ENCODE measurements around the gene MYH14. TPM values are rescaled to one million over a fixed set of nuclear protein-coding genes. Genes with fewer than 3 reads are reported as not detected.

MYH14 gene
- total and polyA plus RNA-seq, 2 donors (not counting 1 experiment from before 2014, with no cell fraction given): not detected

DNA sequence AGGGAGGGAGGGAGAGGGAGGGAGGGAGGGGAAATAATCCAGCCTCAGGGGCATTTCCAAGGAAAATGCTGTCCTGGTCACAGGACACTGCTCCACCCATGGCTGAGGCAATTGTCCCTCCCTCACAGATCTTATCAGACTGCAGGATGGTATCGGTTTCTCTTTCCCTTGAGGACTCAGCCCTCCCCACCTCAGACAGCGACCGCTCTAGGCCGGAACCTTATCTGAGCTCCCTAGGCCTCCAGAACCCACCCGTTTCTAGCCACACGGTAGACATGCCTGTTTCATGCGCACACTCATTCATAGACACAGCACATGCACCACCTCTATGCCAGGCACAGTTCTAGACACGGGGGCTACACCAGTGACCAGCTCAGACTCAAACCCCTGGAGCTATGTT is 30.3 kb upstream of the MYH14 start:
- no peak overlapping the region for H2AFZ ChIP-seq (ENCODE audit: low read length)
- TF ChIP-seq, protein P1, sequence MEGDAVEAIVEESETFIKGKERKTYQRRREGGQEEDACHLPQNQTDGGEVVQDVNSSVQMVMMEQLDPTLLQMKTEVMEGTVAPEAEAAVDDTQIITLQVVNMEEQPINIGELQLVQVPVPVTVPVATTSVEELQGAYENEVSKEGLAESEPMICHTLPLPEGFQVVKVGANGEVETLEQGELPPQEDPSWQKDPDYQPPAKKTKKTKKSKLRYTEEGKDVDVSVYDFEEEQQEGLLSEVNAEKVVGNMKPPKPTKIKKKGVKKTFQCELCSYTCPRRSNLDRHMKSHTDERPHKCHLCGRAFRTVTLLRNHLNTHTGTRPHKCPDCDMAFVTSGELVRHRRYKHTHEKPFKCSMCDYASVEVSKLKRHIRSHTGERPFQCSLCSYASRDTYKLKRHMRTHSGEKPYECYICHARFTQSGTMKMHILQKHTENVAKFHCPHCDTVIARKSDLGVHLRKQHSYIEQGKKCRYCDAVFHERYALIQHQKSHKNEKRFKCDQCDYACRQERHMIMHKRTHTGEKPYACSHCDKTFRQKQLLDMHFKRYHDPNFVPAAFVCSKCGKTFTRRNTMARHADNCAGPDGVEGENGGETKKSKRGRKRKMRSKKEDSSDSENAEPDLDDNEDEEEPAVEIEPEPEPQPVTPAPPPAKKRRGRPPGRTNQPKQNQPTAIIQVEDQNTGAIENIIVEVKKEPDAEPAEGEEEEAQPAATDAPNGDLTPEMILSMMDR (conservative IDR thresholded peaks at IDR 0.05 in 1 of 2, IDR thresholded peaks at IDR 0.05 in 1 of 2; ENCODE audit: low read depth in 1 of 2, low read length in 2 of 2): no peak
- no peak for TF ChIP-seq EZH2 (IDR thresholded peaks at IDR 0.05; ENCODE audit: low read length, missing control alignments)

DNA sequence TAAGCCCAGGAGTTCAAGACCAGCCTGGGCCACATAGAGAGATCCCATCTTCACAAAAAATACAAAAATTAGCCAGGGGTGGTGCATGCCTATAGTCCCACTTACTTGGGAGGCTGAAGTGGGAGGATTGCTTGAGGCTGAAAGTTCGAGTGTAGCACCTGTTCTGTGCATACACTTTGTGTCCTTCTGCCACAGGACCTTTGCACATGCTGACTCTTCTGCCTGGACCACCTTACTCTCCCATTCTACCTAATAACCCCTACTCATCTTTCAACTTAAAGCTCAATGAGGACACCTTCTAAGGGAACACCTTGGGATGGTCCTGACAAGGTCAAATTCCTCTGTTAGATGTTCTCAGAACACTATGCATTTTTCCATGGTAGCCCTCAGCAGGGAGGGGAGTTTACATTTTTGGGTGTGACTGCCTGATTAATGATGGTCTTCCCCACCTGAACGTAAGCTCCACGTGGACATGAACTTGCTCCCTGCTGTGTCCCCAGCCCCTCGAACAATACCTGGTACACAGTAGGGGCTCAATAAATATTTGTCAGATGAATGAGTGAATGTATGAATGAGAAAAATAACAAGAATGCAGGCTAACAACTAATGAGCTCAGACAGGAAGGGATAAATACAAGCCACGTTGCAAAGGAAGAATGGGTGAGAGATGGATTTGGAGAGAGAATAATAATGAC is 29.2 kb upstream of the MYH14 start:
- no peak for DNase-seq (ENCODE audit: low read depth in 2 of 2)
- Histone ChIP-seq H3K36me3 (ENCODE audit: control insufficient read depth, insufficient read depth, low read length) (no peaks in the 10 kb centered on the region), H3K79me2 (ENCODE audit: control insufficient read depth, insufficient read depth, low read length) (no peaks in the 10 kb centered on the region), H3K27ac (ENCODE audit: insufficient read depth, low read length) (no peak overlapping the region), H3K4me1 (ENCODE audit: control insufficient read depth, extremely low read depth, insufficient read depth, low read length) (no peaks in the 10 kb centered on the region), H3K9ac (ENCODE audit: insufficient read depth, low read length) (no peak overlapping the region), H3K4me2 (ENCODE audit: extremely low read depth, insufficient read depth, low read length) (no peak overlapping the region), H3K4me3 (replicated peaks in 1 of 4; ENCODE audit: control extremely low read depth in 1 of 4, insufficient read depth in 1 of 4, low read depth in 3 of 4, low read length in 4 of 4) (no peak overlapping the region), H3K27me3 (ENCODE audit: control insufficient read depth, insufficient read depth, low read length) (no peaks in the 10 kb centered on the region), H3K9me3 (ENCODE audit: control insufficient read depth, insufficient read depth, low read depth, low read length) (no peaks in the 10 kb centered on the region), H4K20me1 (ENCODE audit: control insufficient read depth, extremely low read depth, insufficient read depth, low read length) (no peaks in the 10 kb centered on the region), H2AFZ (ENCODE audit: low read length) (no peak overlapping the region)
- TF ChIP-seq, protein P1 (conservative IDR thresholded peaks at IDR 0.05 in 1 of 2, IDR thresholded peaks at IDR 0.05 in 1 of 2; ENCODE audit: low read depth in 1 of 2, low read length in 2 of 2): no peak
- no peak for TF ChIP-seq EZH2 (IDR thresholded peaks at IDR 0.05; ENCODE audit: low read length, missing control alignments)

More for the DNA sequence above, 30.3 kb upstream of the MYH14 start:
- Histone ChIP-seq H3K4me1 (ENCODE audit: control insufficient read depth, extremely low read depth, insufficient read depth, low read length) (no peaks in the 10 kb centered on the region), H3K4me2 (ENCODE audit: extremely low read depth, insufficient read depth, low read length) (no peak overlapping the region), H3K4me3 (replicated peaks in 1 of 4; ENCODE audit: control extremely low read depth in 1 of 4, insufficient read depth in 1 of 4, low read depth in 3 of 4, low read length in 4 of 4) (no peak overlapping the region), H3K27me3 (ENCODE audit: control insufficient read depth, insufficient read depth, low read length) (no peaks in the 10 kb centered on the region), H3K79me2 (ENCODE audit: control insufficient read depth, insufficient read depth, low read length) (no peaks in the 10 kb centered on the region), H3K9me3 (ENCODE audit: control insufficient read depth, insufficient read depth, low read depth, low read length) (no peaks in the 10 kb centered on the region), H3K36me3 (ENCODE audit: control insufficient read depth, insufficient read depth, low read length) (no peaks in the 10 kb centered on the region), H3K9ac (ENCODE audit: insufficient read depth, low read length) (no peak overlapping the region), H4K20me1 (ENCODE audit: control insufficient read depth, extremely low read depth, insufficient read depth, low read length) (no peaks in the 10 kb centered on the region), H3K27ac (ENCODE audit: insufficient read depth, low read length) (no peak overlapping the region)
- no peak for DNase-seq (ENCODE audit: low read depth in 2 of 2)

DNA sequence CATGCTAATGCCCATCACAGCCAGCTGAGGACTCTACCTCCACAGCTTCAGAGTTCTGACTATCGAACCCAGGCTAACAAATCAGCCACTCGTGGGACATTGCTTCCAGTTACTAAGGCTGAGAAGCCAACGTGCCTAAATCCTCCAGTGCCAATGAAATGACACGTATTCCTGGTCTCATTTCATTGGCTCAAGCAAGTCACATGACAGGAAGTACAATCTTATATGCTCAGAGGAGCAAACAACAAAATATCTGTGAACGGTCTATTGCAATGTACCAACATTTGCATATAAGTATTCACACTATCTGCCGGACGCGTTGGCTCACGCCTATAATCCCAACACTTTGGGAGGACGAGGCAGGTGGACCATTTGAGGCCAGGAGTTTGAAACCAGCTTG is 27.5 kb upstream of the MYH14 start:
- no peak overlapping the region for H3K27ac ChIP-seq (ENCODE audit: insufficient read depth, low read length)
- no peak for TF ChIP-seq EZH2 (IDR thresholded peaks at IDR 0.05; ENCODE audit: low read length, missing control alignments)
- TF ChIP-seq, protein P1 (conservative IDR thresholded peaks at IDR 0.05 in 1 of 2, IDR thresholded peaks at IDR 0.05 in 1 of 2; ENCODE audit: low read depth in 1 of 2, low read length in 2 of 2): no peak
- no peak overlapping the region for H3K4me3 ChIP-seq (replicated peaks in 1 of 4; ENCODE audit: control extremely low read depth in 1 of 4, insufficient read depth in 1 of 4, low read depth in 3 of 4, low read length in 4 of 4)
- H3K27me3 ChIP-seq (ENCODE audit: control insufficient read depth, insufficient read depth, low read length): no peaks in the 10 kb centered on the region
- H4K20me1 ChIP-seq (ENCODE audit: control insufficient read depth, extremely low read depth, insufficient read depth, low read length): no peaks in the 10 kb centered on the region
- DNase-seq (ENCODE audit: low read depth in 2 of 2): no peak
- H3K4me2 ChIP-seq (ENCODE audit: extremely low read depth, insufficient read depth, low read length): no peak overlapping the region
- no peaks in the 10 kb centered on the region for H3K4me1 ChIP-seq (ENCODE audit: control insufficient read depth, extremely low read depth, insufficient read depth, low read length)
- no peaks in the 10 kb centered on the region for H3K9me3 ChIP-seq (ENCODE audit: control insufficient read depth, insufficient read depth, low read depth, low read length)
- no peak overlapping the region for H3K9ac ChIP-seq (ENCODE audit: insufficient read depth, low read length)
- H3K79me2 ChIP-seq (ENCODE audit: control insufficient read depth, insufficient read depth, low read length): no peaks in the 10 kb centered on the region
- no peak overlapping the region for H2AFZ ChIP-seq (ENCODE audit: low read length)
- no peaks in the 10 kb centered on the region for H3K36me3 ChIP-seq (ENCODE audit: control insufficient read depth, insufficient read depth, low read length)
